Neural progenitor cell (in vitro differentiated cells): Measurements from ENCODE around the gene WDFY2.

Experiments
- CTCF ChIP-seq: fragments of 200-600 bp; sonication (generic); IDR thresholded peaks from 2 replicates; pipeline ENCODE4 v1.5.1; 2017; ENCODE audit warnings: antibody characterized with exemption, mild to moderate bottlenecking
- EZH2 ChIP-seq: fragments of 200-600 bp; sonication (generic); IDR thresholded peaks from 2 replicates; pipeline ENCODE4 v1.6.1; 2017; ENCODE audit warnings: antibody characterized with exemption, mild to moderate bottlenecking, moderate library complexity

- no peak for TF ChIP-seq CTCF
- no peak for TF ChIP-seq EZH2
These were observed 131.4 kb downstream of the WDFY2 start for GRCh38 chr13:51715613-51716012.
